OCI-LY1 (cell line): ENCODE results near the gene IGFN1.

Experiments used
- H2AFZ ChIP-seq: fragments of 200-600 bp; sonication (generic), shearing (Covaris generic); 2 replicates; pipeline ENCODE4 v1.6.0; 2014; ENCODE audit warnings: antibody characterized with exemption, mild to moderate bottlenecking, low read length
- H3F3A ChIP-seq: fragments of 200-600 bp; sonication (generic), shearing (Covaris generic); 2 replicates; pipeline ENCODE4 v1.6.0; 2014; ENCODE audit warnings: mild to moderate bottlenecking, antibody characterized with exemption, low read length, moderate library complexity; ENCODE audit not compliant: insufficient read depth
- H3K27ac ChIP-seq: fragments of 200-600 bp; sonication (generic); 2 replicates; pipeline ENCODE4 v1.5.1; 2014; ENCODE audit warnings: low read length, mixed run types, mild to moderate bottlenecking, low read depth; ENCODE audit not compliant: poor library complexity, severe bottlenecking
- H3K27me3 ChIP-seq: fragments of 200-600 bp; sonication (generic); 2 replicates; pipeline ENCODE4 v1.6.0; 2014; ENCODE audit warnings: antibody characterized with exemption, mild to moderate bottlenecking, low read length, moderate library complexity; ENCODE audit not compliant: insufficient read depth
- H3K36me3 ChIP-seq: fragments of 200-600 bp; sonication (generic); 2 replicates; pipeline ENCODE4 v1.6.1; 2014; ENCODE audit warnings: mild to moderate bottlenecking, antibody characterized with exemption, low read length, moderate library complexity, mixed read lengths; ENCODE audit not compliant: insufficient read depth
- H3K4me1 ChIP-seq: fragments of 200-600 bp; sonication (generic); 2 replicates; pipeline ENCODE4 v1.5.1; 2014; ENCODE audit warnings: mild to moderate bottlenecking, low read length, moderate library complexity; ENCODE audit not compliant: insufficient read depth, severe bottlenecking
- H3K4me2 ChIP-seq: fragments of 200-600 bp; sonication (generic), shearing (Covaris generic); 2 replicates; pipeline ENCODE4 v1.6.1; 2014; ENCODE audit warnings: low read length
- H3K4me3 ChIP-seq: fragments of 200-600 bp; sonication (generic); 2 replicates; pipeline ENCODE4 v1.5.1; 2014; ENCODE audit warnings: low read length, low read depth, mild to moderate bottlenecking, mixed read lengths; ENCODE audit not compliant: poor library complexity, severe bottlenecking
- H3K79me2 ChIP-seq: fragments of 200-600 bp; shearing (Covaris generic); 2 replicates; pipeline ENCODE4 v1.6.1; 2016; ENCODE audit warnings: mixed run types, low read length, mixed read lengths; ENCODE audit not compliant: insufficient read depth
- H3K9ac ChIP-seq: fragments of 200-600 bp; sonication (generic), shearing (Covaris generic); 2 replicates; pipeline ENCODE4 v1.6.1; 2014; ENCODE audit warnings: mild to moderate bottlenecking, low read length, mixed read lengths
- H3K9me2 ChIP-seq: fragments of 200-600 bp; sonication (generic), shearing (Covaris generic); 2 replicates; pipeline ENCODE4 v1.6.1; 2014; ENCODE audit warnings: low read depth, mild to moderate bottlenecking, low read length, mixed read lengths
- H3K9me3 ChIP-seq: fragments of 200-600 bp; shearing (Covaris generic); 2 replicates; pipeline ENCODE4 v1.6.1; 2014; ENCODE audit warnings: low read length, mixed read lengths
- H4K20me1 ChIP-seq: fragments of 200-600 bp; sonication (generic), shearing (Covaris generic); 2 replicates; pipeline ENCODE4 v1.6.0; 2016; ENCODE audit warnings: mild to moderate bottlenecking, low read length; ENCODE audit not compliant: insufficient read depth
- CTCF ChIP-seq: fragments of 200-600 bp; sonication (generic), shearing (Covaris generic); IDR thresholded peaks from 2 replicates; pipeline ENCODE4 v1.5.1; 2017; ENCODE audit warnings: mild to moderate bottlenecking, antibody characterized with exemption, low read length, moderate library complexity, mixed read lengths
- EZH2 ChIP-seq: fragments of 200-600 bp; sonication (generic), shearing (Covaris generic); IDR thresholded peaks from 2 replicates; pipeline ENCODE4 v1.8.0; 2017; ENCODE audit warnings: borderline replicate concordance, mixed run types, mild to moderate bottlenecking, antibody characterized with exemption, low read length, moderate library complexity, mixed read lengths

The IGFN1 gene

DNA sequence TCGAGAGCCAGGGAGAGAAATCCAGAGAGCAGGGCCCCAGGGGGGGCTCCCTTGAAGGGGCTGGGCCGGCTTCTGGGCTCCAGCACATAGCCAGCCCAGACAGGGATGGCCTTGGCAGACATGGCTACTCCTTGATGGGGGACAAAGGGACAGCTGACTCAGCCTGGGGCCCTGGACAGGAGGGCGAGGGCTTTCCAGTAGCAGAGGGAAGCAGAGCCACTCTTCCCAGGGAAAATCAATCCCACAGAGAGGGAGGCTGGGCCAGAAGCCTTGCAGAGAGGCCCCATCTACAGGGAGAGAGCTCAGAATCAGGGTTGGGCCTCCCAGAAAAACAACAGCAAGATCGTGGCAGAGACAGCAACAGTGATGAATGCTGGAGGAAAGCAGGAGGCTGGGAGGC is 15.6 kb downstream of the IGFN1 start:
- Histone ChIP-seq H3K27ac (no peak overlapping the region), H3K4me2 (no peak overlapping the region), H3K79me2 (no peaks in the 10 kb centered on the region), H3F3A (no peaks in the 10 kb centered on the region), H3K9me2 (no peaks in the 10 kb centered on the region), H3K4me1 (no peaks in the 10 kb centered on the region), H3K9me3 (no peaks in the 10 kb centered on the region), H3K4me3 (no peak overlapping the region), H3K27me3 (peaks cover 3% of the 10 kb centered on the region; the same call in 1 of the 2 replicates), H3K9ac (no peak overlapping the region), H4K20me1 (no peaks in the 10 kb centered on the region), H2AFZ (no peak overlapping the region), H3K36me3 (no peaks in the 10 kb centered on the region)
- TF ChIP-seq CTCF (no peak), EZH2 (no peak)

DNA sequence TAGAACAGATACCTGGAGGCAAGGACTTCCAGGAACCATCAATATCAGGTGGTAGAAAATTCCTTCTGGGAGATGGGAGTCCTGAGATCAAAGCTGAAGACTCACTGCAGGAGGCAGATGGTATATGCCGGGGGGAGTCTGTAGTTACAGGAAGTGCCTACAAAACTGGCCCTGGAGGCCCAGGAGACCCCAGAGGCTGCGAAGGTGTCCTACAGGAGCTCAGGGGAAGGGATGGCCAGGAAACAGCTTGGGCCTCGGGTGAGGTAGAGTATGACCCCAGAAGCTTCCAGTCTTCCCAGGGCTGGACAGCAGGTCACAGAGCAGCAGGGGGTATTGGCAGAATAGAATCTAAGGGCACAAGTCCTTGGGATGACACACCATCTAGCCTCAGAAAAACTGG is 16.4 kb downstream of the IGFN1 start:
- Histone ChIP-seq H3K4me1 (no peaks in the 10 kb centered on the region), H3K36me3 (no peaks in the 10 kb centered on the region), H3K9me2 (no peaks in the 10 kb centered on the region), H3K79me2 (no peaks in the 10 kb centered on the region), H3K4me2 (no peak overlapping the region), H3K4me3 (no peak overlapping the region), H3K27me3 (no peaks in the 10 kb centered on the region), H3K9me3 (no peaks in the 10 kb centered on the region), H3K9ac (no peak overlapping the region), H3K27ac (no peak overlapping the region), H2AFZ (no peak overlapping the region), H3F3A (no peaks in the 10 kb centered on the region), H4K20me1 (no peaks in the 10 kb centered on the region)
- no peak for TF ChIP-seq EZH2
- TF ChIP-seq CTCF, result no peak

DNA sequence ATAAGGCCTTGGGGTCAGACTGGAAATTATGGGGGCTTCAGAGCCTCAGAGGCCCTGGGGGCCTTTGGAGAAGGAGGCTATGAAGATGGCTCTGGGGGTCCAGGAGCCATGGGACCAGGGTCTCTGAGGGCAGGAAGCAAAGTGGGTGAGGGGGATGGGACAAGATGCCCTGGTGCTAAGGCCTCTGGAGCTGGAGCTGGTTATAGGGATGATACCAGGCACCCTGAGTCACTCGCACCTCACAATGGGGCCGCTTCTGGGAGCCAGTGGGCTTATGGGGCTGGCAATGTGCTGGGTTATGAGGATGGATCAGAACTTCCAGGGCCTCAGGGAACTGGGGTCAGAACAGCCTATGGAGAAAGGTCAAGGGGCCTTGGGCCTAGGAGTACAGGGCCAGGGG is 17.6 kb downstream of the IGFN1 start:
- H2AFZ ChIP-seq, result no peak overlapping the region
- no peak overlapping the region for H3K27ac ChIP-seq
- H3K4me1 ChIP-seq, result no peaks in the 10 kb centered on the region
- H3K9me3 ChIP-seq, result no peaks in the 10 kb centered on the region
- H4K20me1 ChIP-seq, result no peaks in the 10 kb centered on the region
- H3K9me2 ChIP-seq, result no peaks in the 10 kb centered on the region
- H3K79me2 ChIP-seq, result no peaks in the 10 kb centered on the region
- H3K4me2 ChIP-seq, result no peak overlapping the region
- TF ChIP-seq EZH2, result no peak
- no peak for TF ChIP-seq CTCF
- no peaks in the 10 kb centered on the region for H3K27me3 ChIP-seq
- H3K4me3 ChIP-seq, result no peak overlapping the region
- H3F3A ChIP-seq, result no peaks in the 10 kb centered on the region
- H3K9ac ChIP-seq, result no peak overlapping the region
- no peaks in the 10 kb centered on the region for H3K36me3 ChIP-seq
